Stimulated activated CD8-positive, alpha-beta memory T cell treated with anti-CD3 and anti-CD28 coated beads, Interleukin-15, amount 100 ng/mL, for 4 hours (primary cell): Measurements from ENCODE around the gene CSF3.

ENCODE experiments used
- DNase-seq, 2 donors: peaks; one replicate each; pipeline ENCODE4 v3.0.0-alpha.2; 2020; ENCODE audit warnings: low read depth in 2 of 2

Gene CSF3

DNA sequence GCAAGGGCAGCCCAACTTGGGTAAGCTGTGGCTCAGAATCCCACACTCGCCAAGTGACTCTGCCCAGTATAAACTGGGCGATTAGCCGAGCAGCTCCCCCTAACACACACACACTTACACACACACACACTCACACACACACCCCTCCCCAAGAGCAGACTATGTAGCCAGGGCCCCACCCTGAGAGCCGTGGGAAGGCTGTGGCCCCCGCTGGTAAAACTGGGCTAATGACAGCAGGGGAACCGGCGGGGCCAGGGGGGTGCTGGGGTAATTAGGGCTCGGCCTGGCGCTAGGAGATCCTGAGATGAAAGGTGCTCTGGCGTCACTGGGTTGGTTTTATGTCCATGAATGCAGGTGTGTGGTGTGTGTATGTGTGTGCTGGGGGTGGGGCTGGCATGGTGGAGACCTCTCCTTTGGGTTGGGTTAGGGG, 46.4 kb downstream of the CSF3 start:
- no peak for DNase-seq

DNA sequence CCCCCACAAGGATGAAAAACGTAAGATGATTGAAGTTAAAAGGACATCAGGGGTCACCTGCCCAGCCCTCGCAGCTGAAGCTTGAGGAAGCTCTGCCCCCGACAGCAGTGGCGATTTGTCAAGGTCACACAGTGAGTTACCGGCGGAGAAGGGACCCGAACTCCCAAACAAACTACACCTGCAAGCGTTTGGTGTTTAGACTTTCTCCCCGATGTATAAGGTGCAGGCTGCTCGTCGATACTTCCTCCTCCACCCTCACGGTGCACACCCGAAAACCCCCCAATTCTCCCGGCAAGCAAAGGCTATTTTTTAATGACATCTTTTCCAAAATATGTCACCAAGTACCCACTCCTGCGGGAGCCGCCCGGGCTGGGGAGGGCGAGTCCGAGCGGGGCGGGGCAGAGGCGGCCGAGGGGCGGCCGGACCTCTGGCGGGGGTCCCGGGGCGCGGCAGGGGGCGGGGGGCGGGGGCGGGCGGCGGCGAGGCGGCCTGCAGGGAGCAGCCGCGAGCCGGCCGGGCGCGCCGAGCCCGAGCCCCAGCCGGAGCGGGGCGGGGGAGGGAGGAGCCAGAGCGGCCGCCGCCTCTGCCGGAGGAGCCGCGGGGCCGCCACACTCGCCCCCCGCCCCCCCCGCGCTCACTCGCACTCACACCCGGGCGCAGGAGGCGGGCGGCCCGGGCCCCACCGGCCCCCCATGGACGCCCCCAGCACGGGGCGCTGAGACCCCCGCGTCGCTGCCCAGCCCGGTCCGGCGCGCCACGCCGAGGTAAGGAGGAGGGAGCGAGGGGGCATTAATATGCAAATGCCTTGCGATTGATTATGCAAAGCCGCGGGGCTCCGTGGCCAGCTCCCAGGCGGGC, 47.3 kb downstream of the CSF3 start, which contains the start of gene THRA:
TSS of gene THRA (plus strand) at position 637 of the 858 bp plus-strand sequence. CDS start 11,524 bp downstream, outside the sequence.
- peak; percentile 43 for DNase-seq

- DNase-seq = no peak
These were observed 48.0 kb downstream of the CSF3 start for GRCh38 chr17:40063187-40063771.

DNA sequence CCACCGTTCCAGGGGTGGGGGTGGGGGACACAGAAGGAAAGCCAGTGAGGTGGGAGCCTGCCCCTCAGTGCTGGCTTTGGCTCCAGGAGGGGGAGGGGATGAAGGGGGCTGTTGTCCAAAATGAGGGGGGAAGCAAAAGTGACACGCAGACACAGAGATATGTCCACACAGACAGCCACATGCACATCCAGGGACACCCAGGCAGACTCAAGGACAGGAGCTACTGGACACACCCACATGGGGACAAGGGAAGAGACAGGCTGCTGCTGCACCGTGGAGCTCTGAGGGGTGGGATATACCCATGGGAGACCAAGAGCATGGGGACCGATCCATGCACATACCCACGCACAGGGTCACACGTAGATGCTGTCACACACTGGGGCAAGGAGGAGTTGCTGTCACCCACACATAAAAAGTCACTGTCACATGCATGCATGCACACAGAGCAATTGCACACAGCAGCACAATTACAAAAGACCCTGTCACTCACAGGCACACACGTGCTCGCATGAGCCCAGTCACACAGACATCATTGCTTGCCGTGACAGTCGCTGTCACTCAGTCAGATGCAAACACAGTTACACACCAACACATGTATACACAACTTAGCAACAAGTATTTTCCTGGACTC, 48.8 kb downstream of the CSF3 start:
- DNase-seq = no peak

DNA sequence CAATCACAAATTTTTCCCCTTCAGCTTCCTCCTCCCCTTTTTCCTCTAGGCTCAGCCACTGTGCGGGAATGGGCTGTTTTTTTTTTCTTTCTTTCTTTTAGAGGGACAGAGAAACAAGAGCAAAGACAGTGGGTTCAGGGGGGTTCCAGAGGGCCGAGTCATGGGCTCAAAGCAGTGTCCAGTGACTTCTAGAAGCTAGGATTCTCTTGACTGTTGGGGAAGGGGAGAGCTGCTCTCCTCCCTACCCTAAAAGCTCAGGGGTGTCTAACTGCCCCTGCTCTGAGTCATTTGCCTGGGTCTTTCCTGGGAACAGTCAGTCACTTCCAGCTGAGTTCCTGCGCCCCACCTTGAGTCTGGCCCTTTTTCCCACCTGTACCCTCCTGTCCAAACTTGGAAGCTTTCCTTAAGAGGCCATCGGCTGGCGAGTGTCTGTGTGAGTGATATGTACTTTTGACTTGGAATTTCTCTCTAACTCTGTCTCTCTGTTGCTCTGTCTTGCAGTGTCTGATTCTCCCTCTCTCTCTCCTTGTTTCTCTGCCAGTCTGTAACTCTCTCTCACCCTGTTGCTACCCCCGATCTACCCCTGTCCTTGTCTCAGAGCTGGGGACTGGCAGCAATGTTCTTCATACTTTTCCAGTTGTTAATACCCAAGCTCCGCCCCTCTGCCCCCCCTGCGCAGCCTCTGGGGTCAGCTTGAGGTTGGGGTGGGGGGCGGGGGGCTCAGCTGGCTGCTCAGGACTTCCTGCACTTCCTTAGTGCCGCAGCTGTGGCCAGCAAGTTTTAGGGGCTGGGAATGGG, 49.9 kb downstream of the CSF3 start:
- DNase-seq = no peak

DNA sequence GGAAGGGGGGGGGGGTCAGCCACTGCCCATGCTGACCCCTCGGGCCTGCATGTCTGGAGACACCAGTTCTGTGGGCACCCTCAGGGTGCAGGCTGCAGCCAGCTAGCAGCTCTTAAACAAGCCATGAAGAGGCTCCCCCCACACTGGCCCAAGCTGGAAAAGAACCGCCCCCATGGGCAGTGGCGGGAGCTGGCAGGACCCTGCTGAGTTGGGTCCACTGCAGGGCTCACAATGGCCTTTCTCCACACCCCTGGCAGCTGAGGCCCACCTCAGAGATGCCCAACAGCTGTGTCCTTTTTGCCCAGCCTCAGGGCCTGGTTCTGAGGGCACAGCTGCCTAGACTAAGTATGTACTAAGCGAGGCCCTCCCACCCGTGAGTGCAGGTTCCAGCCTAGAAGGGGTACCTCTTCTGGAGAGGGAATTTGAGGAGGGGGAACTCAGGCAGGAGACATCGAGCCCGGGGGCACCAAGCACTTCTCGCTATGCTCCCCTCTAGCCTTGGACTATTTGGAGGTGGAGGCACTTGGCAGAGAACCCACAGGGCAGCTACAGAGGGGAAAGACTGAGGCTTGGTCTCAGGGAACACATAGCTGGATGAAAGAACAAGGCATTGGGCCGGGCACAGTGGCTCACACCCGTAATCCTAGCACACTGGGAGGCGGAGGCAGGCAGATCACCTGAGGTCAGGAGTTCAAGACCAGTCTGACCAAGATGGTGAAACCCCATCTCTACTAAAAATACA, 50.7 kb downstream of the CSF3 start:
- no peak for DNase-seq
